Peyer's patch (tissue), 4 donors: Measurements from ENCODE around the gene NNMT.

Source experiments
- CTCF ChIP-seq, 6 experiments: fragments of 450-650 bp in 4 of 6; fragments of 200-600 bp in 2 of 6; sonication (generic) in 1 of 6; IDR thresholded peaks; one replicate each; pipeline ENCODE4 v1.5.1; 2017 to 2019; ENCODE audit warnings: antibody characterized with exemption in 6 of 6, mild to moderate bottlenecking in 3 of 6, moderate library complexity in 1 of 6
- POLR2A ChIP-seq, 2 donors: fragments of 450-650 bp; IDR thresholded peaks; one replicate each; pipeline ENCODE4 v1.5.1; 2017; ENCODE audit warnings: antibody characterized with exemption in 2 of 2, mild to moderate bottlenecking in 2 of 2, moderate library complexity in 2 of 2

- TF ChIP-seq CTCF (IDR thresholded peaks at IDR 0.05) (no peak), POLR2A (IDR thresholded peaks at IDR 0.05) (no peak)
Measured at GRCh38 chr11:114250180-114250579, 46.0 kb upstream of the NNMT start.
